UCSD-AML1 (cell line): ENCODE results near the gene PHOSPHO2.
"Not testable (repeated sequence)": the region's sequence is repeated elsewhere in the genome, so short reads cannot be mapped to it uniquely, and the experiment has no call there.

Experiments
- DNase-seq: peaks from one replicate; lab custom pipeline; 2025; ENCODE audit not compliant: unreplicated experiment; lab: John Stamatoyannopoulos, UW

PHOSPHO2 gene

GRCh38 chr2:169683425-169684134 is 10.7 kb upstream of the PHOSPHO2 start:
- DNase-seq = peak; percentile 10

GRCh38 chr2:169684135-169684565 is 10.1 kb upstream of the PHOSPHO2 start:
- DNase-seq = no peak

- not testable (repeated sequence) for DNase-seq
Measured at GRCh38 chr2:169684712-169685111, 9.6 kb upstream of the PHOSPHO2 start.

- DNase-seq = not testable (repeated sequence)
Measured at GRCh38 chr2:169686825-169687224, 7.4 kb upstream of the PHOSPHO2 start.

DNA sequence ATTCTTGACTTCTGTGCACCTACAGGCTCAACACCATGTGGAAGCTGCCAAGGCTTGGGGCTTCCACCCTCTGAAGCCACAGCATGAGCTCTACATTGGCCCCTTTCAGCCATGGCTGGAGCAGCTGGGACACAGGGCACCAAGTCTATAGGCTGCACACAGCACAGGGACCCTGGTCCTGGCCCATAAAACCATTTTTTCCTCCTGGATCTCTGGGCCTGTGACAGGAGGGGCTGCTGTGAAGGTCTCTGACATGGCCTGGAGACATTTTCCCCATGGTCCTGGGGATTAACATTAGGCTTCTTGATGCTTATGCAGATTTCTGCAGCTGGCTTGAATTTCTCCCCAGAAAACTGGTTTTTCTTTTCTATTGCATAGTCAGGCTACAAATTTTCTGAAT is 6.3 kb upstream of the PHOSPHO2 start:
- DNase-seq = not testable (repeated sequence)

GRCh38 chr2:169690958-169691357 is 3.3 kb upstream of the PHOSPHO2 start:
- DNase-seq = no peak

- DNase-seq = no peak
Measured at GRCh38 chr2:169692718-169693117, 1.6 kb upstream of the PHOSPHO2 start.

GRCh38 chr2:169693360-169693759 is 909 bp upstream of the PHOSPHO2 start:
- DNase-seq = no peak

GRCh38 chr2:169694894-169695260 is 608 bp downstream of the PHOSPHO2 start:
- DNase-seq = no peak

DNA sequence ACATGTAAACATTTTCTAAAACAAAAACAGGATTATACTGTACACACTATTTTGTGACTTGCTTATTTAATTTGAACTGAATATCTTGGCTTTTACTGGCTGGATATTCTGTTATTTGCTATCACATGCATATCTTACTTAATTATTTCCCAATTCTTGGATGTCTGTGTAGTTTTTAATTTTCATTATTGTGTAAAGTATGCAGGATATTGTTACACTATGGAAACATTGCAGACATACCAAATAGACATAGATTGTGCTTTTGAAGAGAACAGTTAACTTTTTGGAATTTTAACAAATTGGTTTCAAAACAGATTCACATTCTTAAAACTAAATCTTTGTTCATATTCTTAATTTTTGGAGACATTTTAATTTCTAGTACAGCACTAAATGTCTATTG is 2.1 kb downstream of the PHOSPHO2 start:
- DNase-seq = no peak

GRCh38 chr2:169699173-169699572 is 4.9 kb downstream of the PHOSPHO2 start:
- not testable (repeated sequence) for DNase-seq

GRCh38 chr2:169702996-169703395 is 8.7 kb downstream of the PHOSPHO2 start:
- DNase-seq = no peak

DNA sequence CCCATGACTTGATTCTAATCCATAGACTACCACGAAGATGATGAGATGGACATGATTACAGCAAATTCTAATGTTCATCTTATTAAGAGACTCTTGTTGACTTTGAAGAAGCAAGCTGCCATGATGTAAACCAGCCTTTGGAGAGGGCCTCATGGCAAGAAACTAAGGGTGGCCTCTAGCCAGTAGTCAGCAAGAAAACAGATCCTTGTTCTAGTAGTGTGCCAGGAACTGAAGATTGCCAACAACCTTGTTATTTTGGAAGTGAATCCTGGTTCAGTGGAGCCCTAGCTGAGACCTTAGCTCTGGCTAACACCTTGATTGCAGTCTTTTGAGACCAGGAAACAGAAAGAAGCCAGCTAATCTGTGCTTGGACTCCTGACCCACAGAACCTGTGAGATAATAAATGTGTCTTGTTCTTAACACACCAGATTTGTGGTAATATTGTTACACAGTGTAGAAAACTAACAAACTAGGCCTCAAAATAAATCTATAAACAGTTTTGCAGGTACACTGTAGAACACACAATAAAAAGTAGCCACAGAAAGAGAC is 10.0 kb downstream of the PHOSPHO2 start:
- no peak for DNase-seq

- no peak for DNase-seq
Measured at GRCh38 chr2:169705927-169706326, 11.7 kb downstream of the PHOSPHO2 start.

- no peak for DNase-seq
Measured at GRCh38 chr2:169707626-169708025, 13.4 kb downstream of the PHOSPHO2 start.

GRCh38 chr2:169709331-169709730 is 15.1 kb downstream of the PHOSPHO2 start:
- DNase-seq = no peak

DNA sequence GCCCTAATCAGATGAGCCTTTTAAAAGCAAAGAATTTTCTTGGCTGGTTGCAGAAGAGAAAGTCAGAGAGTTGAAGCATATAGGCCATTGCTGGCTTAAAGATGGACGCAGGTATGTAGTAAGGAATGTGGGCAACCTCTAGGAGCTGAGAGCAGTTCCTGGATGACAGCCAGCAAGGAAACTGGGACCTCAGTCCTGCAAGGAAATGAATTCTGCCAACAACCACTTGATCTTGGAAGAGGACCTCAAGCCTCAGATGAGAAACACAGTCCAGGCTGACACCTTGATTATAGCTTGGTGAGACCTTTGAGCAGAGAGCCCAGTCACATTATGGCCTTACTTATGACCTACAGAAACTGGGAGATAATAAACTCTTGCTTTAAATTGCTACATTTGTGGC is 15.7 kb downstream of the PHOSPHO2 start:
- no peak for DNase-seq

DNA sequence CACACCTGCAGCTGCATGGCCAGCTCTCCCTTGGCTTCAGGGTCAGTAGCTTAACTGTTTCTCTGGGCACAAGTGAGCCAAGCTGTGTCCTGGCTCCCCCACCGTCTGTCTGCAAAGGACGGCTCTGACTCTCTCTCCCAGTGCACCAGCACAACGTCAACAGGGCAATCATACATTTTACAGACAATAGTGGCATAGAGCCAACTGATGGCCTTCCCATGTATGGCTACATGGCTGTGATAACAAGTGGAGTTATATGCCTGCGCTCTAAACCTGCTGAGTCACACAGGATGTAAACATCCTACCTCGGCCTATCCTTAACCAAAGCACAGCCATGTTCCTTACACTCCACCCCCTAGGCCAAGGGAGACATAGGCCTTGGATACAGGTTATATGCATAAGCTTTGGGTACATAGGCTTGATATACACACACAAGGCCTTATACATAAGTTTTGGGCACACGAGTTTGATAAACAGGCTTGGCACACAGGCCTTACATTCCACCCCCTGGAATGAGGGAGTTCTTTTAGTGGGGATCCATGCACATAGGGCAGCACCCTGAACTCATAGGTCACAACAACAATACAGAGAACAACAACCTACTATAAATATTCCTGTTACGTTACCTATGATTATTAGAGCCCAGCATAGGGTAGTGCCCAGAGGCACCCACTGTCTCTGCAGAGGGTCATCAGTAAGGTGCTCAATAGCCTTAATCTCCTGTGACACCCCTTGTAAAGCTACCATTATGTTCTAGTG is 17.7 kb downstream of the PHOSPHO2 start:
- no peak for DNase-seq

DNA sequence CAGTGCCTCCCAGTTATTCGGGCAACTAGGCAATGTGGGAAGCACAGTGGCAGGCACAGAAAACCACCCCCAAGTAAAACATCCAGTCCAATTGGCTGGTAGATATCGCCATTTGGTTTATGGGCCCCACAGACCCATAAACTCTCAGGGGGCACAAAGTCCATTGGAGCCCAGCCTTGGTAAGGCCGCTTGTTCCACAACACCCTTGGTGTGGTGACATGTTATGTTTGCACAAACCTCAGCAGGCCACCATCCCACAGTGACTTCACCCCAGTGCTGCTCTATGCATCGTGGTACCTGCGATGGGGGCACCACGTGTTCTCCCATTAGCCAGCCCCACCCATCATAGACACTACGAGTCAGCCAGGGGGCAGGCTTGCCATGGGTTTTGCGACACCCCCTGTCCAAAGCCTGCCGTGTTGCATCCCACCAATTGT is 18.5 kb downstream of the PHOSPHO2 start:
- DNase-seq = no peak

DNA sequence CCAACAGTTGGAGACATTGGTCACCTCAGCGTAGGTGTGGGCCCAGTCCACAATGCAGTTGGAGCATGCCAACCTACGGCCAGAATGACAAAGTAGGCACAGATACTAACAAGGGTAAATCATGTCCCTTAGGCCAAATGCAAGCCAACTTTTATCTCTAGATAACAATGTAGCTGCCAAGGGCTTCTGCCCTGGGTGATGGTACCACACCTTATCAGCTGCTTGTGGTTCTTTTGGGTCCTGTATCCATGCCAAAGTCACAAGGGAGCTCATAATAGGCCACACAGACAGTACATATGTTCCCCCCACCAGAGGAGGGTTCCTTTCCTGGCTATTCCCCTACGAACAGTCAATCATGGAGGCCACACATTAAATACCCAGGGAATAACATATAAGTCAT is 19.1 kb downstream of the PHOSPHO2 start:
- no peak for DNase-seq

GRCh38 chr2:169714699-169715098 is 20.4 kb downstream of the PHOSPHO2 start:
- no peak for DNase-seq
